GM23338 (cell line): ENCODE measurements around the gene FAAH. TPM values are rescaled to one million over a fixed set of nuclear protein-coding genes. Genes with fewer than 3 reads are reported as not detected.
A peak's percentile ranks its signal among the peaks of the same experiment; 100 is the strongest.

ENCODE experiments used
- ATAC-seq: fragments of 200-7000 bp; cut with Tn5 transposase; 3 replicates; pipeline ENCODE4 v1.9.1; 2020
- DNase-seq: peaks from one replicate; pipeline ENCODE4 v3.0.0-alpha.2; 2015; ENCODE audit warnings: low spot score
- H2AFZ ChIP-seq: fragments of 200-600 bp; sonication (generic); 2 replicates; pipeline ENCODE4 v1.8.0; 2016; ENCODE audit warnings: antibody characterized with exemption, mild to moderate bottlenecking, moderate library complexity
- H3F3A ChIP-seq: fragments of 200-600 bp; sonication (generic); replicated peaks from 2 replicates; pipeline ENCODE4 v1.8.0; 2017; ENCODE audit warnings: antibody characterized with exemption, mixed run types, low read depth
- H3K27ac ChIP-seq: fragments of 200-600 bp; sonication (generic); 2 replicates; pipeline ENCODE4 v1.6.1; 2016; ENCODE audit warnings: low read depth
- H3K27me3 ChIP-seq: fragments of 200-600 bp; sonication (generic); 2 replicates; pipeline ENCODE4 v1.8.0; 2016; ENCODE audit warnings: mild to moderate bottlenecking, mixed run types, moderate library complexity; ENCODE audit not compliant: insufficient read depth
- H3K36me3 ChIP-seq: fragments of 200-600 bp; sonication (generic); 2 replicates; pipeline ENCODE4 v1.8.0; 2016; ENCODE audit warnings: mild to moderate bottlenecking; ENCODE audit not compliant: insufficient read depth
- H3K4me1 ChIP-seq: fragments of 200-600 bp; sonication (generic); 2 replicates; pipeline ENCODE4 v1.8.0; 2016; ENCODE audit warnings: mild to moderate bottlenecking, moderate library complexity; ENCODE audit not compliant: insufficient read depth
- H3K4me2 ChIP-seq: fragments of 200-600 bp; sonication (generic); 2 replicates; pipeline ENCODE4 v1.7.1; 2017; ENCODE audit warnings: mixed run types
- H3K4me3 ChIP-seq: fragments of 200-600 bp; sonication (generic); 2 replicates; pipeline ENCODE4 v1.6.1; 2016; ENCODE audit warnings: mixed run types
- H3K79me2 ChIP-seq: fragments of 200-600 bp; sonication (generic); replicated peaks from 2 replicates; pipeline ENCODE4 v1.8.0; 2017; ENCODE audit warnings: mild to moderate bottlenecking; ENCODE audit not compliant: insufficient read depth
- H3K9me2 ChIP-seq: fragments of 200-600 bp; sonication (generic); 2 replicates; pipeline ENCODE4 v1.8.0; 2017; ENCODE audit not compliant: insufficient read depth
- H4K20me1 ChIP-seq: fragments of 200-600 bp; sonication (generic); replicated peaks from 2 replicates; pipeline ENCODE4 v1.8.0; 2017; ENCODE audit warnings: mild to moderate bottlenecking; ENCODE audit not compliant: insufficient read depth
- H3K27ac Mint-ChIP-seq: 2 replicates; pipeline ENCODE4 v1.8.0; 2020; ENCODE audit warnings: inconsistent platforms, mild to moderate bottlenecking, moderate library complexity, mixed read lengths
- H3K27me3 Mint-ChIP-seq: 3 replicates; pipeline ENCODE4 v1.8.0; 2022; ENCODE audit warnings: low read depth, mild to moderate bottlenecking, moderate library complexity, mixed read lengths, inconsistent platforms; ENCODE audit not compliant: insufficient read depth, poor library complexity
- H3K36me3 Mint-ChIP-seq: 3 replicates; pipeline ENCODE4 v1.8.0; 2021; ENCODE audit warnings: low read depth, mild to moderate bottlenecking, inconsistent platforms, moderate library complexity, mixed read lengths
- H3K4me1 Mint-ChIP-seq: 3 replicates; pipeline ENCODE4 v1.8.0; 2020; ENCODE audit warnings: mild to moderate bottlenecking, inconsistent platforms, mixed read lengths
- H3K4me3 Mint-ChIP-seq: 3 replicates; pipeline ENCODE4 v1.8.0; 2021; ENCODE audit warnings: moderate library complexity, mild to moderate bottlenecking, inconsistent platforms, mixed read lengths
- H3K9me3 Mint-ChIP-seq: 3 replicates; pipeline ENCODE4 v1.8.0; 2020; ENCODE audit warnings: moderate library complexity, mild to moderate bottlenecking, inconsistent platforms, mixed read lengths
- CTCF ChIP-seq, 2 experiments: fragments of 200-600 bp in 1 of 2; sonication (generic) in 1 of 2; conservative IDR thresholded peaks; 2 replicates each; pipeline versions ENCODE4 v1.5.1 to v1.6.1; 2016 to 2017; ENCODE audit warnings: antibody characterized with exemption in 2 of 2, low read depth in 2 of 2, mild to moderate bottlenecking in 2 of 2, moderate library complexity in 1 of 2
- EZH2phosphoT487 ChIP-seq: fragments of 200-600 bp; sonication (generic); IDR thresholded peaks from one replicate; pipeline ENCODE4 v1.8.1; 2018; ENCODE audit warnings: antibody characterized with exemption; ENCODE audit not compliant: unreplicated experiment
- JUNB ChIP-seq: IDR thresholded peaks from one replicate; pipeline ENCODE4 v1.6.1; 2016; ENCODE audit warnings: antibody characterized with exemption; ENCODE audit not compliant: unreplicated experiment
- NANOG ChIP-seq: IDR thresholded peaks from 2 replicates; pipeline ENCODE4 v1.6.1; 2016; ENCODE audit warnings: antibody characterized with exemption, borderline replicate concordance
- POLR2AphosphoS5 ChIP-seq: IDR thresholded peaks from 2 replicates; pipeline ENCODE4 v1.6.1; 2016; ENCODE audit warnings: antibody characterized with exemption, low read depth
- REST ChIP-seq: IDR thresholded peaks from one replicate; pipeline ENCODE4 v1.6.1; 2018; ENCODE audit warnings: antibody characterized with exemption; ENCODE audit not compliant: unreplicated experiment
- STAT1 ChIP-seq: IDR thresholded peaks from one replicate; pipeline ENCODE4 v1.6.1; 2016; ENCODE audit warnings: antibody characterized with exemption; ENCODE audit not compliant: unreplicated experiment
- ZNF114 ChIP-seq: fragments of 250-450 bp; sonication (Bioruptor Pico); IDR thresholded peaks from 2 replicates; pipeline ENCODE4 v1.5.0; 2020; ENCODE audit warnings: mild to moderate bottlenecking, moderate library complexity
- ZNF331 ChIP-seq: fragments of 250-450 bp; sonication (Bioruptor Pico); IDR thresholded peaks from 2 replicates; pipeline ENCODE4 v1.5.0; 2020; ENCODE audit warnings: low read depth, mild to moderate bottlenecking, moderate library complexity
- polyA plus RNA-seq: library from polyadenylated mRNA; unstranded; fragments of >200 nt; fragmentation: Nextera tagmentation; extraction: Ambion mirVana; gene quantifications from 2 replicates; pipeline ENCODE4 v1.2.1, GENCODE V29; 2016
- total RNA-seq: library from RNA; depleted of rRNA; stranded (reverse); fragments of >200 nt; shearing (Covaris generic); gene quantifications from 2 replicates; pipeline ENCODE4 v1.2.3, GENCODE V29; 2014
- TF ChIP-seq, protein P1 (sequence below): fragments of 250-450 bp; sonication (Bioruptor Pico); IDR thresholded peaks from 2 replicates; pipeline ENCODE4 v1.5.0; 2020; ENCODE audit warnings: mild to moderate bottlenecking, moderate library complexity

The FAAH gene
- total and polyA plus RNA-seq, 2 experiments from 2014 or later = 10.7 to 24.0 TPM

GRCh38 chr1:46372431-46372830 is 21.7 kb upstream of the FAAH start:
- Mint-ChIP-seq H3K9me3 (no peaks in the 10 kb centered on the region; the same call in 1 of the 3 replicates), H3K36me3 (peaks cover 8% of the 10 kb centered on the region; the same call in 1 of the 3 replicates), H3K4me1 (peaks cover 6% of the 10 kb centered on the region; the same call in 2 of the 3 replicates), H3K27me3 (no peaks in the 10 kb centered on the region), H3K4me3 (no peak overlapping the region), H3K27ac (no peak overlapping the region)
- H3K79me2 ChIP-seq = no peaks in the 10 kb centered on the region
- H3K4me1 ChIP-seq = no peaks in the 10 kb centered on the region
- DNase-seq = no peak
- H3K36me3 ChIP-seq = no peaks in the 10 kb centered on the region
- no peaks in the 10 kb centered on the region for H3K9me2 ChIP-seq
- no peak overlapping the region for H3K27ac ChIP-seq
- no peak overlapping the region for H3K4me3 ChIP-seq
- no peaks in the 10 kb centered on the region for H3F3A ChIP-seq
- no peak overlapping the region for H3K4me2 ChIP-seq
- no peaks in the 10 kb centered on the region for H3K27me3 ChIP-seq
- no peak overlapping the region for H2AFZ ChIP-seq
- H4K20me1 ChIP-seq = no peaks in the 10 kb centered on the region
- ATAC-seq = no peak
- no peak for TF ChIP-seq ZNF114 (CRISPR knock-in tag)
- TF ChIP-seq CTCF (conservative IDR thresholded peaks at IDR 0.05; ENCODE audit: low read depth in 2 of 2) = peak in 1 of 2 experiments; percentile 12; a peak in 1 of 4 replicates

DNA sequence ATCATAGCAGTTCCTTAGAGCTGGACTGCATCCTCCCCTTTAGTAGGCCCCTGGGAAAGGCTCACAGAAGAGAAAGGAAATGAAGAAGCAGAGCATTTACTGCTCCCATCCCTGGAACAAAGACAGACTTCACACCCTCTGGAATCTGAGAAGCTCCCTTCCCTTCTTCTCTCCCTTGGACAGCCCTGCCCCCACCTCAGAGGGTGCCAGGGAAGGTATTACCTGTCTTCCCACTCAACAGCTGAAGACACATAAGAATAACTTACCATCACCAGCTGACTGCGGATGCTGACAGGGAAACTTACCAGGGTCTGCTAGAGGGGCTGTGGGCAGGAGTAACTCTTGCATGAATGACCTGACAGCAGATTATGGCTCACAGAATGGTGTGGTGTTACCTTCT is 14.1 kb upstream of the FAAH start:
- peaks cover 12% of the 10 kb centered on the region; the same call in 2 of the 3 replicates for H3K36me3 Mint-ChIP-seq
- Histone ChIP-seq H3K4me3 (no peak overlapping the region), H3K4me2 (no peak overlapping the region), H3K36me3 (peaks cover 7% of the 10 kb centered on the region; the same call in 1 of the 2 replicates), H3K4me1 (no peaks in the 10 kb centered on the region), H3K79me2 (no peaks in the 10 kb centered on the region), H4K20me1 (no peaks in the 10 kb centered on the region), H3F3A (no peaks in the 10 kb centered on the region), H3K27ac (no peak overlapping the region), H3K9me2 (no peaks in the 10 kb centered on the region), H2AFZ (no peak overlapping the region), H3K27me3 (no peaks in the 10 kb centered on the region)
- H3K9me3 Mint-ChIP-seq = peaks cover 27% of the 10 kb centered on the region
- DNase-seq = no peak
- ATAC-seq = no peak; the same call in 2 of the 3 replicates
- H3K27ac Mint-ChIP-seq = no peak overlapping the region
- H3K4me3 Mint-ChIP-seq = no peak overlapping the region
- peaks cover 4% of the 10 kb centered on the region for H3K27me3 Mint-ChIP-seq
- TF ChIP-seq REST = no peak
- no peak for TF ChIP-seq POLR2AphosphoS5
- TF ChIP-seq, protein P1, sequence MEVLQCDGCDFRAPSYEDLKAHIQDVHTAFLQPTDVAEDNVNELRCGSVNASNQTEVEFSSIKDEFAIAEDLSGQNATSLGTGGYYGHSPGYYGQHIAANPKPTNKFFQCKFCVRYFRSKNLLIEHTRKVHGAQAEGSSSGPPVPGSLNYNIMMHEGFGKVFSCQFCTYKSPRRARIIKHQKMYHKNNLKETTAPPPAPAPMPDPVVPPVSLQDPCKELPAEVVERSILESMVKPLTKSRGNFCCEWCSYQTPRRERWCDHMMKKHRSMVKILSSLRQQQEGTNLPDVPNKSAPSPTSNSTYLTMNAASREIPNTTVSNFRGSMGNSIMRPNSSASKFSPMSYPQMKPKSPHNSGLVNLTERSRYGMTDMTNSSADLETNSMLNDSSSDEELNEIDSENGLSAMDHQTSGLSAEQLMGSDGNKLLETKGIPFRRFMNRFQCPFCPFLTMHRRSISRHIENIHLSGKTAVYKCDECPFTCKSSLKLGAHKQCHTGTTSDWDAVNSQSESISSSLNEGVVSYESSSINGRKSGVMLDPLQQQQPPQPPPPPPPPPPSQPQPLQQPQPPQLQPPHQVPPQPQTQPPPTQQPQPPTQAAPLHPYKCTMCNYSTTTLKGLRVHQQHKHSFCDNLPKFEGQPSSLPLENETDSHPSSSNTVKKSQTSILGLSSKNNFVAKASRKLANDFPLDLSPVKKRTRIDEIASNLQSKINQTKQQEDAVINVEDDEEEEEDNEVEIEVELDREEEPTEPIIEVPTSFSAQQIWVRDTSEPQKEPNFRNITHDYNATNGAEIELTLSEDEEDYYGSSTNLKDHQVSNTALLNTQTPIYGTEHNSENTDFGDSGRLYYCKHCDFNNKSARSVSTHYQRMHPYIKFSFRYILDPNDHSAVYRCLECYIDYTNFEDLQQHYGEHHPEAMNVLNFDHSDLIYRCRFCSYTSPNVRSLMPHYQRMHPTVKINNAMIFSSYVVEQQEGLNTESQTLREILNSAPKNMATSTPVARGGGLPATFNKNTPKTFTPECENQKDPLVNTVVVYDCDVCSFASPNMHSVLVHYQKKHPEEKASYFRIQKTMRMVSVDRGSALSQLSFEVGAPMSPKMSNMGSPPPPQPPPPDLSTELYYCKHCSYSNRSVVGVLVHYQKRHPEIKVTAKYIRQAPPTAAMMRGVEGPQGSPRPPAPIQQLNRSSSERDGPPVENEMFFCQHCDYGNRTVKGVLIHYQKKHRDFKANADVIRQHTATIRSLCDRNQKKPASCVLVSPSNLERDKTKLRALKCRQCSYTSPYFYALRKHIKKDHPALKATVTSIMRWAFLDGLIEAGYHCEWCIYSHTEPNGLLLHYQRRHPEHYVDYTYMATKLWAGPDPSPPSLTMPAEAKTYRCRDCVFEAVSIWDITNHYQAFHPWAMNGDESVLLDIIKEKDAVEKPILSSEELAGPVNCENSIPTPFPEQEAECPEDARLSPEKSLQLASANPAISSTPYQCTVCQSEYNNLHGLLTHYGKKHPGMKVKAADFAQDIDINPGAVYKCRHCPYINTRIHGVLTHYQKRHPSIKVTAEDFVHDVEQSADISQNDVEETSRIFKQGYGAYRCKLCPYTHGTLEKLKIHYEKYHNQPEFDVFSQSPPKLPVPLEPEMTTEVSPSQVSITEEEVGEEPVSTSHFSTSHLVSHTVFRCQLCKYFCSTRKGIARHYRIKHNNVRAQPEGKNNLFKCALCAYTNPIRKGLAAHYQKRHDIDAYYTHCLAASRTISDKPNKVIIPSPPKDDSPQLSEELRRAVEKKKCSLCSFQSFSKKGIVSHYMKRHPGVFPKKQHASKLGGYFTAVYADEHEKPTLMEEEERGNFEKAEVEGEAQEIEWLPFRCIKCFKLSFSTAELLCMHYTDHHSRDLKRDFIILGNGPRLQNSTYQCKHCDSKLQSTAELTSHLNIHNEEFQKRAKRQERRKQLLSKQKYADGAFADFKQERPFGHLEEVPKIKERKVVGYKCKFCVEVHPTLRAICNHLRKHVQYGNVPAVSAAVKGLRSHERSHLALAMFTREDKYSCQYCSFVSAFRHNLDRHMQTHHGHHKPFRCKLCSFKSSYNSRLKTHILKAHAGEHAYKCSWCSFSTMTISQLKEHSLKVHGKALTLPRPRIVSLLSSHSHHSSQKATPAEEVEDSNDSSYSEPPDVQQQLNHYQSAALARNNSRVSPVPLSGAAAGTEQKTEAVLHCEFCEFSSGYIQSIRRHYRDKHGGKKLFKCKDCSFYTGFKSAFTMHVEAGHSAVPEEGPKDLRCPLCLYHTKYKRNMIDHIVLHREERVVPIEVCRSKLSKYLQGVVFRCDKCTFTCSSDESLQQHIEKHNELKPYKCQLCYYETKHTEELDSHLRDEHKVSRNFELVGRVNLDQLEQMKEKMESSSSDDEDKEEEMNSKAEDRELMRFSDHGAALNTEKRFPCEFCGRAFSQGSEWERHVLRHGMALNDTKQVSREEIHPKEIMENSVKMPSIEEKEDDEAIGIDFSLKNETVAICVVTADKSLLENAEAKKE = no peak
- TF ChIP-seq NANOG = no peak
- no peak for TF ChIP-seq EZH2phosphoT487
- no peak for TF ChIP-seq ZNF331 (CRISPR knock-in tag)
- TF ChIP-seq JUNB = no peak
- TF ChIP-seq STAT1 = no peak
- no peaks in the 10 kb centered on the region; the same call in 1 of the 3 replicates for H3K4me1 Mint-ChIP-seq
